SIG-M5 treated with dmso at 0.1 percent for 504 hours (cell line): ENCODE data around the gene AATK.
"Not testable (repeated sequence)": the region's sequence is repeated elsewhere in the genome, so short reads cannot be mapped to it uniquely, and the experiment has no call there.

Experiments used
- DNase-seq: peaks from one replicate; lab custom pipeline; 2025; ENCODE audit not compliant: unreplicated experiment; lab: John Stamatoyannopoulos, UW

AATK gene

DNA sequence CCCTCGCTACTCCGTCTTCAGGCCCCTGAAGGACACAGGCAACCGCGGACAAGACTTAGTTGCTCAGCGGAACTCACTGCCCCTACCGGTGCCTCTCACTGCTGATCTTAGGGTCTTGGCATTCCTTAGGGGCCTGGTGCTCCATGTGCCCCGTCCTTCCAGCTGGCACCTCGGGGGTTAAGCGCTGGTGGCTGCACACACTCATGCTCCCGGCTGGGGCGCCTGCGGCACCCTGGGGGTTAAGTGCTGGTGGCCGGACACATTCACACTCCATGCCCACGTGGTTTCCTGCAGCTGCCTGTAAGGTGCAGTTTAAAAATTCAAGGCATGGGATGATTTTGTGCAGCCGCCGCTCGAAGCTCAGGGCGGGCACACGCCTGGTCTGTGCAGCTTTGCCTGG, 86.0 kb downstream of the AATK start:
- no peak for DNase-seq

DNA sequence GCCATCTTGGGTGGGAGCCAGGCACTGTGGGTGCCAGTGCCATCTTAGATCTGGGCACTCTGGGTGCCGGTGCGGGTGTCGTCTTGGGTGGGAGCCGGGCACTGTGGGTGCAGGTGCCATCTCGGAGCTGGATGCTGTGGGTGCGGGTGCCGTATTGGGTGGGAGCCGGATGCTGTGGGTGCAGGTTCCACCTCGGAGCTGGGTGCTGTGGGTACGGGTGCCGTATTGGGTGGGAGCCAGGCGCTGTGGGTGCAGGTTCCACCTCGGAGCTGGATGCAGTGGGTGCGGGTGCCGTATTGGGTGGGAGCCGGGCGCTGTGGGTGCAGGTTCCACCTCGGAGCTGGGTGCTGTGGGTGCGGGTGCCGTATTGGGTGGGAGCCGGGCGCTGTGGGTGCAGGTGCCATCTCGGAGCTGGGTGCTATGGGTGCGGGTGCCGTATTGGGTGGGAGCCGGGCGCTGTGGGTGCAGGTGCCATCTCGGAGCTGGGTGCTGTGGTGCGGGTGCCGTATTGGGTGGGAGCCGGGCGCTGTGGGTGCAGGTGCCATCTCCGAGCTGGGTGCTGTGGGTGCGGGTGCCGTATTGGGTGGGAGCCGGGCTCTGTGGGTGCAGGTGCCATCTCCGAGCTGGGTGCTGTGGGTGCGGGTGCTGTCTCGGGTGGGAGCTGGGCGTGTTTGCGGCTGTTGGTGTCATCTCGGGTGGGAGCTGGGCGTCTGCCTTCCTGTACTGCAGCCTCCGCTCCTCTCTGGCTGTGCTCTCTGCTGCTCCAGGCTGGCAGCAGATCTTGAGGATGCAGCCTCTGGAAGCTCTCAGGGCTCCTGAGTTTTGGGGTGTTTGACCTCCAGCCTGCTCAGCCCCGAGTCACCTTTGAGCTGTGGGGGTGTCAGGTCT, 87.8 kb downstream of the AATK start:
- not testable (repeated sequence) for DNase-seq

DNA sequence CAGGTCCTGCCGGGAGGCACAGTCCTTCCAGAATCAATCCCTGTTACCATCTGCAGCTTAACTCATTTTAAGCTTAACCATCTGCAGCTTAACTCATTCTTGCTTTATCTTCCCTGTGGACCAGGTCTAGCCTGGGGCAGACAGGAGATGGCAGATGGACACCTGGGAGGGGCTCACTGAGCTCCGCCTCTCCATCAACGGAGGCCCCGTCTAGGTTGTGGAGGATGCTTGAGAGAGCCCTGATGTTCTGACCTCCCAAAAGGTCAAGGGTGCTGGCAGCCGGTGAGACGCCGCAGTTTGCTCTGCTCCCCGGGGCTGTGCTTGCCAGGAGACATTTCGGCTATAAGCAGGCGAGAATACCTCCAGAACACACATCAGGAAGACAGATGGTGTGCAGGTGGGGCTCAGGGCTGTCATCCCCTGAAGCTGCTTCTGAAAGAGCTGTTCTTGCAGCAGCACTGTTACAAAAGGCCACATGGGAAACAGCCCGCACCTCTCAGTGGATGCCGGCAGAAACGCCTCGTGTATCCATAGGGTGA, 89.8 kb downstream of the AATK start:
- no peak for DNase-seq

DNA sequence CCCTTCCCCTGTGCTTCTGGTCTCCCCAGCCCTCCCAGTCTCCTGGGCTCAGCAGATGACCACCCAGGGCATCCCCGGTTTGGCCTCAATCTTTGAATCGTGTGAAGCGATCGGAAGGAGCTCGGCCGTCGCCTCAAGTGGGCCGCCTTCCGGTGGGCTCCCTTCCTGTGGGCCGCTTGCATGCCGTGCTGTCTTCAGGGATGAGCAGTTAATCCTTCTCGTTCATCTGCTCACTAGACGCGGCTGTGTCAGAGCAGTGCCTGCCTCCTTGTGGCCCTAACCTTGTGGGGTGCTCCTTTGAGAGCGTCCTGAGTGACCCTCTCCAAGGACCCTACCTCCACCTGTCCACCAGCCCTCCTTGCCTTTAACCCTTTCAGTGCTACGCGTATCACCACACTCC, 90.7 kb downstream of the AATK start:
- DNase-seq, result no peak

DNA sequence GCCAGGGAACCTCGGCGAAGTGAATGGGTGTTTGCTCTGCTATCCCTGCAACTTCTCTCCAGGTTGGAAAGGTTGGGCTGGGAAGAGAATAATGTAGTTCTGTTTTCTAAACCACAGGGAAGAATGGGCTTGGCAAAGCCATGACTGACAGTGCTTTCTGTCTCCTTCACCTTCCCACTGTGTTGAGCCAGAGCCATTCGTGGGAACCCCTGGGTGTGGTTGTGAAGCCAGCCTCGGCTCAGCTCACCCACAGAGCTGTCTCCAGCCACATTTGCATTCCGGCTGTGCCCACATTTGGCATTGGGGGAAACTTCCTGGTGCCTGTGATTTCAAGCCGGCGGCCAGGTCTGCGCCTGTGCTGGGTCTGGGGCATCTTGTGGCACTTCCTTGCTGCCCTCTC, 91.1 kb downstream of the AATK start:
- no peak for DNase-seq

DNA sequence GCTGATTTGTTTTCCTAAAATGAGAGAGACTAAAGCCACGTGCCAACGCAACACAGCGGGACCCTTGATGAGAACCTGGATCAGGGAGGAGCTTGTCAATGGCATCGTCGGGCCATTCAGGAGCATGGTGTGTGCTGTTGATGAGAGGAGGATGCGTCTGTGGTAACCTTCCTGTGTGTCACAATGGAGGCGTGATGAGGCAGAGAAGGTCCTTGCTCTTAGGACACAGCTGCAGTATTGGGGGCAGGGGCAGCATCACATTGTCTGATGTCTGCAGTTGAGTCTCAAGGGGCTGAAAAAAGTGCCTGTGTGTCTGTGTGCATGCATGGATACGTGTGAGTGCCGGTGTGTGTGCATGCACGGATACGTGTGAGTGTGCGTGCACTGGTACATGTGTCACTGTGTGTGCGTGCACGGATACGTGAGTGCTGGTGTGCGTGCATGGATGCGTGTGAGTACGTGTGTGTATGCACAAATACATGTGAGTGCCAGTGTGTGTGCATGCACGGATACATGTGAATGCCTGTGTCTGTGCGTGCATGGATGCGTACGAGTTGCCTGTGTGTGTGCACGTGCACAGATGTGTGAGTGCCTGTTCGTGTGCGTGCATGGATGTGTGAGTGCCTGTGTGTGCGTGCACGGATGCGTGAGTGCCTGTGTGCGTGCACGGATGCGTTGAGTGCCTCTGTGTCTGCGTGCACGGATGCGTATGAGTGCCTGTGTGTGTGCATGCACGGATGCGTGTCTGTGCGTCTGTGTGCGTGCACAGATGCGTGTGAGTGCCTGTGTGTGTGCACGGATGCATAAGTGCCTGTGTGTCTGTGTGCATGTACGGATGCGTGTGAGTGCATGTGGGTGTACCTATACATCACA, 91.8 kb downstream of the AATK start:
- DNase-seq, result peak; percentile 14

DNA sequence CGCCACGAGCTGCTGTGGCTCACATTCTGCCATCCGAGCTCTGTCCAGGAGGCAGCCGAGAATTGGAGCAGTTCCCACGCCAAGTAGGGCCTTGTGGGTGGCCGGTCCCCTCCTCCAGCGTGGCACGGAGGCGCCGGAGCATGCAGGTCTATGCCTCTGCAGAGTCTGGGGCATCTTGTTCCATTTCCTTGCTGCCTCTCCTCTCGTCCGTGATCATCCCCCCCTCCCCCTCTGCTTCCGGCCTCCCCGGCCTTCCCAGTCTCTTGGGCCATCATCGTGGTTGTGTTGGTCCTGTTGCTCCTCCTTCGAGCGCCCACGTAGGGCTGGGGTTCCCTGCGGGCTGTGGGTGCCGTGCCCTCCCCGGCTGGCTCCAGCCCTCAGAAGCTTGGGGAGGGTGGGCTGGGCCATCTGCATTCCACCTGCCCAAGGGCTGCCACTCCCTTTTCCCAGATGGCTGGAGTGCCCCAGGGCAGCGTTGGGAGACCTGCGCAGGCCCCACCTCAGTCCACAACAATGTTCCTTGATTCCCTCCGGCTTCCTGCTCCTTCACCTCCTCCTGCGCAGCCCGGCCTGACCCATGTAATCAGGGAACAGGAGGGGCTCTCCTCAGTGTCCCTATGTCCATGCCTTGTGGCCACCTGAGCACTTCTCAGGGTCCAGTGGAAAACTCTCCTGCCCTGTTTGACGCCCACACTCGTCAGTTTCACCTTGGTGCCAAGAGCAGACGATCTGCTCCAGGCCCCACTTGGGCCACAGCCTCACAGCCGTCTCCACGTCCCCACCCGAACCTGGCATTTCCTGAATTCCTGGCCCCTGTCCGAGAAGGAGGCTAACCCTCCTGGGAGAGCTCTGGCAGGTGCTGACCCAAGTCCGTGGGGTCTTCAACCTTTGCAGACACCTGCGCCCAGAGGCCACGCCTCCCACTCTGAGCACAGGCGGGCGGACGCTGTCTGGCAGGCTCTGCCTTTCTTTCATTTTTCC, 94.0 kb downstream of the AATK start:
- no peak for DNase-seq

DNA sequence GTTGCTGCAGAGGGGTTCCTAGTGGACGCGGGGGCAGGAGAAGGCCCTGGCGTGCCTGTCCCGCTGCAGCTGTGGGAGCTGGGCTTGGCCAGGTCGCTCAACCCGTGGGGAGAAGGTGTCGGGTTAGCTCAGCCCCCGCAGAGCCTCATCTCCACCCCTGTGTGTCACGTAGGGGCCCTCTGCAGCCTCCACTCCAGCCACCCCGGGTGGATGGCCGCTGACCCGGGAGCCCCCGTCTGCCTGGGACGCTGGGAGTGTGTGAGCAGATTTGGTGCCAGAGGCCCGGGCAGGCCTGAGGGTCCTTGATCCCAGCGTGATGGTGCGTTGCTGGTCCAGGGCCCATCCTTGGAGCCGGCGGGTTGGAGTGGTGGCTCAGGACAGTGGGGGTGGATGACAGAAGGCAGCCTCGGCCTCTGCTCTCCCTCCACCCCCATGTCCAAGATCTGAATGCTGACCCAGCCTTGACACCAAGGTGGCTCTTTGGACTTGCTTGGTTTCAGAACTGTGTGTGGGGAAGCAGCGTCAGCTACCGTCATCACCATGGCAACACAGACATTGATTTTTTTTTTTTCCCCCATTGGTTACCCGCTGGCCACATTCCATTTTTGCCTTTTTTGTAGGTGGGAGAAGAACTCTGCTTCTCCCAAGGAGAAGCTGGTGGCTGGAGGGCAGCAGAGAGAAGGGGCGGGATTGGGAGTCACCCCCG, 95.3 kb downstream of the AATK start:
- DNase-seq, result no peak

DNA sequence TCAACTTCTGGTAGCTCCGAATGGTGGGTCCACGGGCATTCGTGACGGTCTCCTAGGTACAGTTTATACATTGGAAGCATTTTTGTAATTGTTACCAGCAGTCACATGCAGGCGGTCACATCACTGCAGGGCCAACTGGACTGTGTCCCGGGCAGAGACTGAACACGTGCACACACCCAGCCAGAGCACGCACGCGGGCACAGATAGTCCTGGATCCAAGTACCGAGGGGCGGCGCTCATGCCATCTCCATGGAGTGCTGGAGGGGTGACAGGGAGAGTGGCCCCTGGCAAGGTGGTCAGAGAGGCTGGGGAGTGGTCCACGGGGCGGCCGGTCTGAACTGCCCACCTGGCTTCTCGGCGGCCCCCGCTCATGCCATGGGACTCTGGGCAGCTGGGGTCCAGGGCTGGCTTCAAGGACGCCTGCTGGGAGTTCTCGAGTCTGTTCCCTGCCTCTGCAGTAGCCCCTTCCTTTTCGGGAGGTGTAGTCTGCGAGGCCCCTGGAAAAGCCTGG, 96.8 kb downstream of the AATK start:
- DNase-seq, result no peak

DNA sequence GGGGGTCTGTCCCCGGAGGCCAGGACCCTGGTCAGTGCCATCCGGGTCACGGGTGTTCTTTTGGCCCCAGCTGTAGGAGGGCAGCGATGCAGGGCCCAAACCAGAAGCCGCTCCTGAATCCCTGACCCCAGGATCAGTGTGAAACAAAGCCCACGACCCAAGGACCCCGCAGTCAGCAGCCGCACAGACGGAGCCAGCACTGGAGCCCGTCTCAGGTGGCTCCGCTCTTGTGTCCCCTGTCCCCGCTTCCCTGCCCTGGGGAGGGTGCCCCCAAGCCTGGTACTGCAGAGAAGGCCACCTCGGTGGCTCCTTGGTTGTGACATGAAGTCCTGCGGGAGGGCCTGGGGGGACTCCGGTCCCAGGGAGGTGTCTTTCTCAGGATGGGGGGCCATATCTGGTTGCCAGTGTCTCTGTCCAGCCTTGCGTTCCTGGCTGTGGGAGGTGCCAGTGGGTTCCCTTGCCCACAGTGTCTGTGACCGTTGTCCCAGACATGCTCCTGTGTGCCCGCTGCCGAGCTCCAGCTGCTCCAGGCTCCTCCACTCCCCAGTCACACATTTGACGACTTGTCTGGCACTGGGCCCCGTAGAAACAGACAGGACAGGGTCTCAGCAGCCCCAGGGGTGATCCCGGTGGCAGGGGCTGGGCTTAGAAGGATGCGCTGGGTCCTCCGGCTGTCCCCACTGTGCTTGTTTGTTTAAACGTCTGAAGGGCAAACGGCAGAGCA, 97.4 kb downstream of the AATK start:
- DNase-seq, result no peak

DNA sequence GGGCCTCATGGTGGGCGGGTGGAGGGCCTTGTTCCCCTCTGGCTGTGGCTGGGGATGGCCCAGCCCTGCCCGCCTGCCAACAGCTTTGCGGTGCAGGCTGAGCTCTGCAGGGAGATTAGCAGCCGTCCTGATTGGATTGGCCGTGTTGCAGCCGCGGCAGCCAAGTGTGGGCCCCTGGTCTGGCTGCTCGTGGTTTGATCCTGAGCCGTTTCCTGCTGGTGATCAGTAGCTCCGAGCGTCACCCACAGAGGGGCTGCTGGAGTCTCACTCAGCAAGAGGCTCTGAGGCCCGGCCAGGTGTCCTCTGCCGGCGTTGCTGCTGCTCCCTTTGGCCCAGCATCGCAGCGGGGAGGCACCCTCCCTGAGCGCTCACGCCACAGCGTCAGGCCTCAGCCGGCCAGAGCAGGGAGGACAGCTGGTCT, 98.6 kb downstream of the AATK start:
- DNase-seq, result no peak
